Nephron progenitor cell (in vitro differentiated cells): ENCODE measurements around the gene DHDDS.

Experiments used
- DNase-seq: peaks from one replicate; pipeline ENCODE4 v3.0.0; 2021
- H3K27ac Mint-ChIP-seq: 2 replicates; pipeline ENCODE4 v1.8.0; 2021; ENCODE audit warnings: mild to moderate bottlenecking, moderate library complexity, mixed read lengths
- H3K27me3 Mint-ChIP-seq: 2 replicates; pipeline ENCODE4 v1.8.0; 2021; ENCODE audit warnings: mild to moderate bottlenecking, low read depth, mixed read lengths; ENCODE audit not compliant: poor library complexity
- H3K36me3 Mint-ChIP-seq: 2 replicates; pipeline ENCODE4 v1.8.0; 2021; ENCODE audit warnings: low read depth, mixed read lengths
- H3K4me1 Mint-ChIP-seq: 2 replicates; pipeline ENCODE4 v1.8.0; 2021; ENCODE audit warnings: mixed read lengths
- H3K4me3 Mint-ChIP-seq: 2 replicates; pipeline ENCODE4 v1.8.0; 2021; ENCODE audit warnings: mild to moderate bottlenecking, moderate library complexity, mixed read lengths
- H3K9me3 Mint-ChIP-seq: 2 replicates; pipeline ENCODE4 v1.8.0; 2021; ENCODE audit warnings: mild to moderate bottlenecking, moderate library complexity, mixed read lengths
- CTCF ChIP-seq: fragments of 200-600 bp; sonication (generic); IDR thresholded peaks from 2 replicates; pipeline ENCODE4 v1.5.0; 2021; ENCODE audit warnings: antibody characterized with exemption

The DHDDS gene

GRCh38 chr1:26391450-26391849 lies 40.7 kb upstream of the DHDDS start:
- H3K27ac Mint-ChIP-seq: peak overlapping the region; percentile 3
- H3K36me3 Mint-ChIP-seq: no peaks in the 10 kb centered on the region
- peak; percentile 40 for DNase-seq
- TF ChIP-seq CTCF: peak; percentile 62
- no peak overlapping the region for H3K4me3 Mint-ChIP-seq
- no peaks in the 10 kb centered on the region for H3K27me3 Mint-ChIP-seq
- H3K9me3 Mint-ChIP-seq: no peaks in the 10 kb centered on the region
- H3K4me1 Mint-ChIP-seq: peaks cover 49% of the 10 kb centered on the region

- no peaks in the 10 kb centered on the region for H3K27me3 Mint-ChIP-seq
- no peak overlapping the region for H3K4me3 Mint-ChIP-seq
- H3K9me3 Mint-ChIP-seq: no peaks in the 10 kb centered on the region
- peak overlapping the region; percentile 21 for H3K27ac Mint-ChIP-seq
- DNase-seq: no peak
- no peak for TF ChIP-seq CTCF
- H3K36me3 Mint-ChIP-seq: no peaks in the 10 kb centered on the region
- H3K4me1 Mint-ChIP-seq: peaks cover 26% of the 10 kb centered on the region
Measured at GRCh38 chr1:26395754-26396153, 36.4 kb upstream of the DHDDS start.

- no peaks in the 10 kb centered on the region for H3K36me3 Mint-ChIP-seq
- no peaks in the 10 kb centered on the region for H3K9me3 Mint-ChIP-seq
- H3K27me3 Mint-ChIP-seq: peaks cover 4% of the 10 kb centered on the region
- no peak for TF ChIP-seq CTCF
- H3K4me1 Mint-ChIP-seq: peaks cover 15% of the 10 kb centered on the region
- DNase-seq: no peak
- no peak overlapping the region for H3K4me3 Mint-ChIP-seq
- no peak overlapping the region for H3K27ac Mint-ChIP-seq
Measured at GRCh38 chr1:26399034-26399433, 33.1 kb upstream of the DHDDS start.

- no peak for DNase-seq
- Mint-ChIP-seq H3K27me3 (peaks cover 8% of the 10 kb centered on the region), H3K36me3 (no peaks in the 10 kb centered on the region), H3K9me3 (no peaks in the 10 kb centered on the region), H3K4me3 (no peak overlapping the region), H3K27ac (no peak overlapping the region), H3K4me1 (peaks cover 19% of the 10 kb centered on the region)
- no peak for TF ChIP-seq CTCF
Measured at GRCh38 chr1:26401891-26402290, 30.2 kb upstream of the DHDDS start.

- DNase-seq: peak; percentile 34
- Mint-ChIP-seq H3K9me3 (no peaks in the 10 kb centered on the region), H3K4me3 (no peak overlapping the region), H3K27me3 (peaks cover 8% of the 10 kb centered on the region), H3K27ac (no peak overlapping the region), H3K36me3 (no peaks in the 10 kb centered on the region), H3K4me1 (peaks cover 23% of the 10 kb centered on the region)
- TF ChIP-seq CTCF: no peak
Measured at GRCh38 chr1:26403656-26404055, 28.5 kb upstream of the DHDDS start.

GRCh38 chr1:26404641-26405040 lies 27.5 kb upstream of the DHDDS start:
- Mint-ChIP-seq H3K27me3 (peaks cover 8% of the 10 kb centered on the region), H3K4me3 (no peak overlapping the region), H3K36me3 (no peaks in the 10 kb centered on the region), H3K4me1 (peaks cover 33% of the 10 kb centered on the region), H3K27ac (no peak overlapping the region), H3K9me3 (no peaks in the 10 kb centered on the region)
- no peak for DNase-seq
- no peak for TF ChIP-seq CTCF
